ENCODE measurements around the gene STXBP6.

- no peak for TF ChIP-seq EZH2 (IDR thresholded peaks at IDR 0.05; ENCODE audit: borderline replicate concordance, low read depth, low read length, poor library complexity, severe bottlenecking)
- TF ChIP-seq, protein P1, sequence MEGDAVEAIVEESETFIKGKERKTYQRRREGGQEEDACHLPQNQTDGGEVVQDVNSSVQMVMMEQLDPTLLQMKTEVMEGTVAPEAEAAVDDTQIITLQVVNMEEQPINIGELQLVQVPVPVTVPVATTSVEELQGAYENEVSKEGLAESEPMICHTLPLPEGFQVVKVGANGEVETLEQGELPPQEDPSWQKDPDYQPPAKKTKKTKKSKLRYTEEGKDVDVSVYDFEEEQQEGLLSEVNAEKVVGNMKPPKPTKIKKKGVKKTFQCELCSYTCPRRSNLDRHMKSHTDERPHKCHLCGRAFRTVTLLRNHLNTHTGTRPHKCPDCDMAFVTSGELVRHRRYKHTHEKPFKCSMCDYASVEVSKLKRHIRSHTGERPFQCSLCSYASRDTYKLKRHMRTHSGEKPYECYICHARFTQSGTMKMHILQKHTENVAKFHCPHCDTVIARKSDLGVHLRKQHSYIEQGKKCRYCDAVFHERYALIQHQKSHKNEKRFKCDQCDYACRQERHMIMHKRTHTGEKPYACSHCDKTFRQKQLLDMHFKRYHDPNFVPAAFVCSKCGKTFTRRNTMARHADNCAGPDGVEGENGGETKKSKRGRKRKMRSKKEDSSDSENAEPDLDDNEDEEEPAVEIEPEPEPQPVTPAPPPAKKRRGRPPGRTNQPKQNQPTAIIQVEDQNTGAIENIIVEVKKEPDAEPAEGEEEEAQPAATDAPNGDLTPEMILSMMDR (conservative IDR thresholded peaks at IDR 0.05; ENCODE audit: low read depth, low read length) = no peak
These were observed 185.8 kb downstream of the STXBP6 start for GRCh38 chr14:24863968-24864684.
